Thoracic aorta (tissue), 2 donors: ENCODE data around the gene NR1D2. TPM values are rescaled to one million over a fixed set of nuclear protein-coding genes. Genes with fewer than 3 reads are reported as not detected.

Experiments
- ATAC-seq: fragments of 150-250 bp; one replicate; pipeline ENCODE4 v1.8.0; 2017; ENCODE audit warnings: low read depth; ENCODE audit not compliant: insufficient number of reproducible peaks, low FRiP score
- DNase-seq: peaks from one replicate; pipeline ENCODE4 v3.0.0-alpha.2; 2020; ENCODE audit warnings: low spot score
- H3K27ac ChIP-seq, 2 donors: fragments of 200-600 bp; sonication (generic); 1 replicate in 1 of 2; 2 replicates in 1 of 2; pipeline ENCODE4 v1.5.1; 2016; ENCODE audit warnings: mild to moderate bottlenecking in 2 of 2, moderate library complexity in 2 of 2
- H3K27me3 ChIP-seq: fragments of 200-600 bp; sonication (generic); replicated peaks from 2 replicates; pipeline ENCODE4 v1.6.0; 2016; ENCODE audit warnings: mild to moderate bottlenecking; ENCODE audit not compliant: insufficient read depth
- H3K36me3 ChIP-seq: fragments of 200-600 bp; sonication (generic); one replicate; pipeline ENCODE4 v1.5.1; 2016
- H3K4me1 ChIP-seq, 2 donors: fragments of 200-600 bp; sonication (generic); 1 replicate in 1 of 2; 2 replicates in 1 of 2; pipeline versions ENCODE4 v1.5.1 to v1.6.0; 2016; ENCODE audit warnings: low read depth in 2 of 2, mild to moderate bottlenecking in 1 of 2; ENCODE audit not compliant: control insufficient read depth in 1 of 2
- H3K4me3 ChIP-seq: fragments of 200-600 bp; sonication (generic); 2 replicates; pipeline ENCODE4 v1.5.1; 2016; ENCODE audit warnings: mild to moderate bottlenecking
- H3K9me3 ChIP-seq: fragments of 200-600 bp; sonication (generic); 2 replicates; pipeline ENCODE4 v1.5.1; 2016
- total RNA-seq, 2 donors: library from RNA; depleted of rRNA; stranded (reverse); fragments of >200 nt; gene quantifications; one replicate each; pipeline versions ENCODE4 v1.1.0 to v1.2.3, GENCODE V29; 2016
- TF ChIP-seq, protein P1 (sequence below): fragments of 200-600 bp; sonication (generic); IDR thresholded peaks from one replicate; pipeline ENCODE4 v1.5.1; 2019; ENCODE audit warnings: antibody characterized with exemption

The NR1D2 gene
- total RNA-seq, 2 donors from 2014 or later: 33.0 to 41.6 TPM

- TF ChIP-seq, protein P1, sequence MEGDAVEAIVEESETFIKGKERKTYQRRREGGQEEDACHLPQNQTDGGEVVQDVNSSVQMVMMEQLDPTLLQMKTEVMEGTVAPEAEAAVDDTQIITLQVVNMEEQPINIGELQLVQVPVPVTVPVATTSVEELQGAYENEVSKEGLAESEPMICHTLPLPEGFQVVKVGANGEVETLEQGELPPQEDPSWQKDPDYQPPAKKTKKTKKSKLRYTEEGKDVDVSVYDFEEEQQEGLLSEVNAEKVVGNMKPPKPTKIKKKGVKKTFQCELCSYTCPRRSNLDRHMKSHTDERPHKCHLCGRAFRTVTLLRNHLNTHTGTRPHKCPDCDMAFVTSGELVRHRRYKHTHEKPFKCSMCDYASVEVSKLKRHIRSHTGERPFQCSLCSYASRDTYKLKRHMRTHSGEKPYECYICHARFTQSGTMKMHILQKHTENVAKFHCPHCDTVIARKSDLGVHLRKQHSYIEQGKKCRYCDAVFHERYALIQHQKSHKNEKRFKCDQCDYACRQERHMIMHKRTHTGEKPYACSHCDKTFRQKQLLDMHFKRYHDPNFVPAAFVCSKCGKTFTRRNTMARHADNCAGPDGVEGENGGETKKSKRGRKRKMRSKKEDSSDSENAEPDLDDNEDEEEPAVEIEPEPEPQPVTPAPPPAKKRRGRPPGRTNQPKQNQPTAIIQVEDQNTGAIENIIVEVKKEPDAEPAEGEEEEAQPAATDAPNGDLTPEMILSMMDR: no peak
- H3K4me1 ChIP-seq: peaks cover 53 to 79% of the 10 kb centered on the region in 2 donors
- H3K9me3 ChIP-seq: no peaks in the 10 kb centered on the region
- no peaks in the 10 kb centered on the region for H3K36me3 ChIP-seq
- no peaks in the 10 kb centered on the region for H3K27me3 ChIP-seq
- no peak for ATAC-seq
- peak overlapping the region; percentile 34 to 88 for H3K27ac ChIP-seq
- H3K4me3 ChIP-seq: no peak overlapping the region
- DNase-seq: no peak
Measured at GRCh38 chr3:23948761-23949160, 3.7 kb downstream of the NR1D2 start.

DNA sequence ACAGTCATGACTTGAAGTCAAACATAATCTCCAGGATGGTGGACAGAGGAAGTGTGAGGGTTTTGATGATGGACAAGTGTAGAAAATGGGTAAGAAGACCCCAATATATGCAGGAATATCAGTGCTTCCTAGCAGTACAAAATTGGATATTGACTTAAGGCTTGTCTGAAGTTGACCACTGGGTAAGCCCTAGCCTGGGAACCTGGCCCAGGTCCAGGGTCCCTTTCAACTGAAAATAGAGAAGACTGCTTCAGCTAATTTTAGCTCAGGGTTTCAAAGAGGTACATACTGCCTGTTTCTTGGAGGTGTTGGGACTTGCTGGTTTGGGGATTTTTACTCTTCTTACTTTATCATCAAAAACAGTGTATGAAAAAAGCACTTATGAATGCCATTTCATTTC, 4.7 kb downstream of the NR1D2 start:
- Histone ChIP-seq H3K4me1 (peaks cover 58 to 83% of the 10 kb centered on the region in 2 donors), H3K36me3 (no peaks in the 10 kb centered on the region), H3K9me3 (no peaks in the 10 kb centered on the region), H3K27me3 (no peaks in the 10 kb centered on the region), H3K27ac (peak overlapping the region; percentile 44 to 49), H3K4me3 (peak overlapping the region; percentile 53)
- TF ChIP-seq, protein P1: no peak
- no peak for DNase-seq
- ATAC-seq: no peak

DNA sequence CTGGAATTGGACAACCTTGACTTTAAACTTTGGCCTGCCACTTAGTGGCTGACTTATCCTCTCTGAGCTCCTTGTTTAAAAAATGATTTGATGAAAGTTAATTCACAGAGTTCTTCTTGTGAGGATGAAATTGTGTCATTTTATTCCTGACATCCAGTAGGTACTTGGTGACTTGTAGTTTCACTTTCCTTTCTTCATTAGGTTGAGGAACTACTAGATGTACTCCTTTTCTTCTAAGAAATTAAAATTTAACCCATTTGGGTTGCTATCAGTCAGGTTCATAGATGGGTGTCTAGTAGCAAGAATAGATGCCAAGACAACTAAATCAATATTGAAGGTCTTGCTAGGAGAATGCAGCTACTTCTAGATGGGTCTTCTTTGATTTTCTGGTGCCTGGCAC, 5.2 kb downstream of the NR1D2 start:
- no peak for ATAC-seq
- H3K4me1 ChIP-seq: peaks cover 58 to 87% of the 10 kb centered on the region in 2 donors
- H3K36me3 ChIP-seq: no peaks in the 10 kb centered on the region
- H3K27ac ChIP-seq: peak overlapping the region; percentile 44 to 49
- TF ChIP-seq, protein P1: no peak
- no peaks in the 10 kb centered on the region for H3K9me3 ChIP-seq
- no peaks in the 10 kb centered on the region for H3K27me3 ChIP-seq
- no peak for DNase-seq
- peak overlapping the region; percentile 53 for H3K4me3 ChIP-seq

- Histone ChIP-seq H3K27me3 (no peaks in the 10 kb centered on the region), H3K4me1 (peaks cover 51 to 92% of the 10 kb centered on the region in 2 donors), H3K4me3 (no peak overlapping the region), H3K36me3 (no peaks in the 10 kb centered on the region), H3K9me3 (no peaks in the 10 kb centered on the region), H3K27ac (peak overlapping the region; percentile 33 to 41)
- TF ChIP-seq, protein P1: no peak
- ATAC-seq: no peak
- DNase-seq: no peak
Measured at GRCh38 chr3:23952646-23953045, 7.6 kb downstream of the NR1D2 start.

- peak overlapping the region; percentile 33 to 45 for H3K27ac ChIP-seq
- no peaks in the 10 kb centered on the region for H3K9me3 ChIP-seq
- TF ChIP-seq, protein P1: no peak
- DNase-seq (no peak), ATAC-seq (no peak)
- H3K27me3 ChIP-seq: no peaks in the 10 kb centered on the region
- H3K4me1 ChIP-seq: peaks cover 47 to 92% of the 10 kb centered on the region in 2 donors
- H3K4me3 ChIP-seq: no peak overlapping the region
- no peaks in the 10 kb centered on the region for H3K36me3 ChIP-seq
Measured at GRCh38 chr3:23953523-23953922, 8.4 kb downstream of the NR1D2 start.
